Astrocyte (in vitro differentiated cells and primary cell): ENCODE data around the gene TMEM45B. TPM values are rescaled to one million over a fixed set of nuclear protein-coding genes. Genes with fewer than 3 reads are reported as not detected.

Experiments
- DNase-seq: peaks from one replicate; pipeline ENCODE4 v3.0.0-alpha.2; 2010; ENCODE audit warnings: low read depth
- FAIRE-seq: peaks from 2 replicates; lab custom pipeline; 2011; peaks lifted over from hg19 to GRCh38; lab: Jason Lieb, UNC
- H2AFZ ChIP-seq: 2 replicates; pipeline ENCODE4 v1.6.0; 2012; ENCODE audit warnings: low read depth, low read length, inconsistent platforms
- H3K27ac ChIP-seq: 2 replicates; pipeline ENCODE4 v1.5.1; 2011; ENCODE audit warnings: low read depth, low read length, inconsistent platforms
- H3K27me3 ChIP-seq: 2 replicates; pipeline ENCODE4 v1.6.0; 2011; ENCODE audit warnings: low read length, inconsistent platforms; ENCODE audit not compliant: insufficient read depth
- H3K36me3 ChIP-seq: 2 replicates; pipeline ENCODE4 v1.5.1; 2011; ENCODE audit warnings: low read length, inconsistent platforms; ENCODE audit not compliant: insufficient read depth
- H3K4me1 ChIP-seq: 2 replicates; pipeline ENCODE4 v1.5.1; 2011; ENCODE audit warnings: low read length, inconsistent platforms; ENCODE audit not compliant: insufficient read depth
- H3K4me2 ChIP-seq: 2 replicates; pipeline ENCODE4 v1.6.0; 2012; ENCODE audit warnings: low read length, inconsistent platforms
- H3K4me3 ChIP-seq: 2 replicates; pipeline ENCODE4 v1.5.1; 2011; ENCODE audit warnings: low read depth, mild to moderate bottlenecking, low read length, inconsistent platforms; ENCODE audit not compliant: insufficient read depth
- H3K79me2 ChIP-seq: 2 replicates; pipeline ENCODE4 v1.6.0; 2012; ENCODE audit warnings: mild to moderate bottlenecking, low read length, inconsistent platforms; ENCODE audit not compliant: insufficient read depth
- H3K9ac ChIP-seq: 2 replicates; pipeline ENCODE4 v1.6.0; 2012; ENCODE audit warnings: mild to moderate bottlenecking, low read length, inconsistent platforms
- H3K9me3 ChIP-seq: 2 replicates; pipeline ENCODE4 v1.5.1; 2012; ENCODE audit warnings: low read depth, mild to moderate bottlenecking, low read length, inconsistent platforms; ENCODE audit not compliant: insufficient read depth
- H4K20me1 ChIP-seq: 2 replicates; pipeline ENCODE4 v1.6.0; 2012; ENCODE audit warnings: low read length, inconsistent platforms; ENCODE audit not compliant: insufficient read depth
- H3K27ac Mint-ChIP-seq: one replicate; pipeline ENCODE4 v1.8.0; 2021; ENCODE audit warnings: mild to moderate bottlenecking, mixed read lengths; ENCODE audit not compliant: unreplicated experiment
- H3K27me3 Mint-ChIP-seq: one replicate; pipeline ENCODE4 v1.8.0; 2021; ENCODE audit warnings: low read depth, mixed read lengths; ENCODE audit not compliant: unreplicated experiment
- H3K36me3 Mint-ChIP-seq: one replicate; pipeline ENCODE4 v1.8.0; 2021; ENCODE audit warnings: low read depth, mixed read lengths; ENCODE audit not compliant: unreplicated experiment
- H3K4me1 Mint-ChIP-seq: one replicate; pipeline ENCODE4 v1.8.0; 2021; ENCODE audit warnings: low read depth, mixed read lengths; ENCODE audit not compliant: unreplicated experiment
- H3K4me3 Mint-ChIP-seq: one replicate; pipeline ENCODE4 v1.8.0; 2021; ENCODE audit warnings: mild to moderate bottlenecking, moderate library complexity, mixed read lengths; ENCODE audit not compliant: unreplicated experiment
- H3K9me3 Mint-ChIP-seq: one replicate; pipeline ENCODE4 v1.8.0; 2021; ENCODE audit warnings: mild to moderate bottlenecking, mixed read lengths; ENCODE audit not compliant: unreplicated experiment
- CTCF ChIP-seq: IDR thresholded peaks from 2 replicates; pipeline ENCODE4 v1.5.1; 2011; ENCODE audit warnings: low read depth, mild to moderate bottlenecking, inconsistent platforms, low read length, moderate library complexity; ENCODE audit not compliant: insufficient read depth
- EZH2 ChIP-seq: IDR thresholded peaks from 2 replicates; pipeline ENCODE4 v1.6.1; 2012; ENCODE audit warnings: mild to moderate bottlenecking, low read length, inconsistent platforms; ENCODE audit not compliant: insufficient read depth
- total RNA-seq: library from RNA; stranded (reverse); gene quantifications from 2 replicates; pipeline ENCODE4 v1.2.1, GENCODE V29; 2021

TMEM45B gene
- total RNA-seq, 1 donor from 2014 or later = not detected

- Mint-ChIP-seq H3K27ac (peak overlapping the region; percentile 69), H3K4me3 (peak overlapping the region; percentile 93), H3K27me3 (no peaks in the 10 kb centered on the region), H3K9me3 (no peaks in the 10 kb centered on the region), H3K36me3 (peaks cover 6% of the 10 kb centered on the region), H3K4me1 (peaks cover 9% of the 10 kb centered on the region)
- Histone ChIP-seq H3K4me2 (peak overlapping the region; percentile 91), H3K4me1 (peaks cover 10% of the 10 kb centered on the region), H3K27ac (no peak overlapping the region), H2AFZ (peak overlapping the region; percentile 67), H3K4me3 (peak overlapping the region; percentile 89), H3K27me3 (no peaks in the 10 kb centered on the region), H4K20me1 (peaks cover 24% of the 10 kb centered on the region), H3K9ac (peak overlapping the region; percentile 86), H3K79me2 (peaks cover 31% of the 10 kb centered on the region), H3K9me3 (no peaks in the 10 kb centered on the region), H3K36me3 (peaks cover 11% of the 10 kb centered on the region)
- FAIRE-seq = no peak
- DNase-seq = no peak
- no peak for TF ChIP-seq CTCF
- TF ChIP-seq EZH2 = no peak
Measured at GRCh38 chr11:129894278-129895125, 78.9 kb downstream of the TMEM45B start.

GRCh38 chr11:129895126-129896041 lies 79.7 kb downstream of the TMEM45B start, which contains the start of gene NFRKB:
NFRKB (minus strand) TSS chr11:129895578; CDS start chr11:129892849, 2,729 bp downstream.
- Mint-ChIP-seq H3K36me3 (peaks cover 5% of the 10 kb centered on the region), H3K4me3 (peak within 1 kb of the TSS; percentile 93), H3K9me3 (no peaks in the 10 kb centered on the region), H3K27me3 (no peaks in the 10 kb centered on the region), H3K4me1 (peaks cover 9% of the 10 kb centered on the region), H3K27ac (peak within 1 kb of the TSS; percentile 69)
- Histone ChIP-seq H3K9ac (peak within 1 kb of the TSS; percentile 86), H3K27ac (peak within 1 kb of the TSS; percentile 45), H4K20me1 (peaks cover 24% of the 10 kb centered on the region), H2AFZ (peak within 1 kb of the TSS; percentile 91), H3K4me3 (peak within 1 kb of the TSS; percentile 89), H3K36me3 (peaks cover 5% of the 10 kb centered on the region), H3K4me1 (peaks cover 10% of the 10 kb centered on the region), H3K9me3 (no peaks in the 10 kb centered on the region), H3K4me2 (peak within 1 kb of the TSS; percentile 91), H3K27me3 (no peaks in the 10 kb centered on the region), H3K79me2 (peaks cover 27% of the 10 kb centered on the region)
- DNase-seq (peak; percentile 35), FAIRE-seq (no peak)
- TF ChIP-seq CTCF (no peak), EZH2 (no peak)
